ENCODE data around the gene ASB6. TPM values are rescaled to one million over a fixed set of nuclear protein-coding genes. Genes with fewer than 3 reads are reported as not detected.
"Not testable (repeated sequence)": the region's sequence is repeated elsewhere in the genome, so short reads cannot be mapped to it uniquely, and the experiment has no call there.

ASB6 gene
- total RNA-seq, 1 donor from 2014 or later, result 21.0 TPM

- DNase-seq (ENCODE audit: low spot score), result no peak
Observed at GRCh38 chr9:129667850-129668249, 25.9 kb upstream of the ASB6 start.

DNA sequence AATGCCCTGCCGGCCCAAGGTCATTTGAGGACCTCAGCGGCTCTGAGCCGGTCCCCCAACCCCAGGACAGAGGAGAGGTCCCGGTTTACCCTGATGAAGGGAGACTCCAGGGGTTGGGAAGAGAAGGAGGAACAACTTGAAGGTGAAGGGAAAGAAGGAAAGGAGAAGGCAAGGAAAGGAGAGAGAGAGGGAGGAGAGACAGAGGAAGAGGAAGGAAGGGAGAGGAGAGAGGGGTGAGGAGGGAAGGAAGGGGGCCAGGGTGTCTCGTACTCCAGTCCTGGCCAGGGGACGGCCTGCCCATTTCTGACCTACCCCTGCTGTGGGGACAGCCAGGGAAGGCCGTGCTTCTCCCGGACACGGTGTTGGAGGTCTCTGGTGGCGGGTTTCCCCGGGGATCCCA lies 25.4 kb upstream of the ASB6 start:
- no peak for DNase-seq (ENCODE audit: low spot score)

DNA sequence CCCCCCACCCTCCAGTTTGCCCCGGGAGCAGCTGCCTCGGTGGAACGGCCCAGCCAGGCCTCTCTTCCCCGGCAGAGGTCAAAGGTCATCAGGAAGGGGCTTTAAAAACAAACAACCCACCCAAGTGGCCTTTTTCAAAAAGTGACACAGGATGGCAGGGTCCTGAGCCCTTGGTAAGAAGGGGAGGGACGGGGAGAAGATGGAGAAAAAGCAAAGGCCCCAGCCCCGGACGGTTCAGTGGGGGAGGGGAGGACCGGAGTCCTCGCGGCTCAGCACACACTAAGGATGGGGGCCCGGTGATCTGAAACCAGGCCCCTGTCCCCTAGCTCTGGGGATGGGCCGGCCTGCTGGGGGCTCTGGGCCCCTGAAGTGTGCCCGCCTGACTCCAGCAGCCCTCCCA lies 24.6 kb upstream of the ASB6 start:
- no peak for DNase-seq (ENCODE audit: low spot score)

- no peak for DNase-seq (ENCODE audit: low spot score)
Observed at GRCh38 chr9:129665814-129666520, 24.0 kb upstream of the ASB6 start.

DNA sequence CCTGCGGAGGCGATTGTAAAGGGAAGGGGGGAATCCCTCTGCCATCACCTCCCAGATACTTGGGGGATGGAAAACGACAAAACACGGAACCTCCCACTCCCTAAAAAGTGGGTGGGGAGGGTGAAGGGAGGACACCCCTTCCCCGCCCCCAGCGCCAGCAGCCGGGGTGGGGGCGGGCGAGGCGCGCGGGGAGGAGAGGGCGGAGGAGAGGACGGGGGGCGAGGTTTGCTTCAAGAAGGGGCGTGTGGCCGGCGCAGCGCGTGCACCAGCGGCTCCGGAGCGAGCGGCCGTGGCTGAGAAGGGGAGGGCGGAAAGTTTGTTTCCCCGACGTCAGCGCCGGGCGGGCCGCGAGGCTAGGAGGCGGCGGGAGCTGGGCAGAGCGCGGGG lies 23.4 kb upstream of the ASB6 start, which contains the start of gene PRRX2:
TSS of gene PRRX2 (plus strand) at position 259 of the 387 bp plus-strand sequence. CDS start 221 bp downstream, outside the sequence.
- no peak for DNase-seq (ENCODE audit: low spot score)

- DNase-seq (ENCODE audit: low spot score), result no peak
Observed at GRCh38 chr9:129664746-129665388, 22.9 kb upstream of the ASB6 start.

DNA sequence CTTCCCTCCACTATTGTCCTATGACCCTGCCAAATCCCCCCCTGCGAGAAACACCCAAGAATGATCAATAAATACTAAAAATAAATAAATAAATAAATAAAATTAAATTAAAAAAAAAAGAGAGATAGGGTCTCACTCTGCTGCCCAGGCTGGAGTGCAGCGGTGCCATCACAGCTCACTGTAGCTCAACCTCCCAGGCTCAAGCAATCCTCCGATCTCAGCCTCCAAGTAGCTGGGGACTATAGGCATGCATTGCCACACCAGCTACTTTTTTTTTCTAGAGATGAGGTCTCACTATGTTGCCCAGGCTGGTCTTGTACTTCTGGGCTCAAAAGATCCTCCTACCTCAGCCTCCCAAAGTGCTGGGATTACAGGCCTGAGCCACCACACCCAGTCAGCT lies 20.3 kb upstream of the ASB6 start:
- DNase-seq (ENCODE audit: low spot score), result not testable (repeated sequence)

GRCh38 chr9:129661029-129661428 lies 19.1 kb upstream of the ASB6 start:
- DNase-seq (ENCODE audit: low spot score), result no peak

- DNase-seq (ENCODE audit: low spot score), result no peak
Observed at GRCh38 chr9:129656795-129657390, 14.9 kb upstream of the ASB6 start.

GRCh38 chr9:129655696-129656095 lies 13.7 kb upstream of the ASB6 start:
- no peak for DNase-seq (ENCODE audit: low spot score)

DNA sequence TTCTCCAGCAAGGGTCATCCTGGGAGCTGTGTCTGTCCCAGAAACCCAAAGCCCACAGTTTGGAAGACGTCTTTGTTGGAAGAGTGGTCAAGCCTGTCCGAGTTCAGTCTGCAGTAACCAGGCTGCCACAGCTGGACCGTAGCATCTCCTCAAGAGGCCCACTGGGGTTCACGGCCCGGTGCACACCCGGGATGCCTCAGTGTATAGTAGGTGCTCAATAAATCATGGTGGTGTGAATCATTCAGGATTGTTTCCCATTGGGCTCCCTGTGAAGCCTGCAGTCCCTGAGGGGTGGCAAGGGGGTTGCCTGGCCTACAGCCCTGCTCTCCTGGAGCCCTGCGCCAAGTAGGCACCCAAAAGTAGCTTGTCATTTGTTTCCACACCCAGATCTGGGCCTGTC lies 13.2 kb upstream of the ASB6 start:
- no peak for DNase-seq (ENCODE audit: low spot score)

GRCh38 chr9:129654554-129655040 lies 12.6 kb upstream of the ASB6 start:
- no peak for DNase-seq (ENCODE audit: low spot score)

GRCh38 chr9:129653823-129654553 lies 12.0 kb upstream of the ASB6 start:
- no peak for DNase-seq (ENCODE audit: low spot score)

- no peak for DNase-seq (ENCODE audit: low spot score)
Observed at GRCh38 chr9:129650680-129651235, 8.8 kb upstream of the ASB6 start.

DNA sequence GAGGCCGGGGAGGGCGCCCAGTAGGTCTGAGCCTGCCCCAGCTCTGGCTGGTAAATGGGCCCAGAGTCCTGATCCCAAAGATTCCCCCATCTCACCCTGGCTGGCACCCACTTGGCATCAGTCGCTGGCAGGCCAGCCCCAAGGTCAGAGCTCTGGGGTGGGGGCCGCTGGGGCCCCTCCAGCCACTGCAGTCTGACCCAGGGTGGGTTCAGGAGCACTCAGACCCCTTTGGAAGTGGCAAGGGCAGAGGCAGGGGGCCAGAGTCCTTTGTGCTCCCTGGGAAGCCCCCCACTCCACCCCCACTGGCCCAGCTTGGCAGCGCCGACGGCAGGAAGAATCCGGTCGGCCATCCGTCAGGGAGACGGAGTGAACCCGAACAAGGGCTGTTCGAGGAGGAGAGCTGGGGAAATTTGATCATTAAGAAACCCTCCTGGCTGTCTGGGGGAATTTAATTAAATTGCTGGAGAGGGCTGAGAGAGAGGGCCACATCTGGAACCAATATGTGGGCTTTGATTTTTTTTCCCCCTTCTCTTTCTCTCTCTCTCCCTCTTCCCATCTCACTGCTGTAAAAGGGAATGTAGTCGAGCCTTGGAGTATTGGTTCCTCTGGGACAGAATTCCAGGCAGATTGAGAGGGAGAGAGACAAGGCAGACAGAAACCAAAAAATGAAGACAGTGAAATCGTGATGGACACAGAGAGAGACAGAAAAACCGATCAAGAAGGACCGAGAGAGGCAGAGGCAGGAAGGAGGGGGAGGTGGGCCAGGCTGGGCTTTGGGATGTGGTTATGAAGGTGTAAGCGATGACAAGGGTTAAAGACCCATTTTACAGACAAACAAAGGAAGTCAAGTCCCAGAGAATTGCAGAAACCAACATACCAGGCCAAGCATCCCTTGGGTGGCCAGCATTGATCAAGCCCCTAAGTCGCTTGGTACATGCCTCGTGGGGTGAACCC lies 8.1 kb upstream of the ASB6 start:
- no peak for DNase-seq (ENCODE audit: low spot score)

GRCh38 chr9:129648764-129649115 lies 6.8 kb upstream of the ASB6 start:
- no peak for DNase-seq (ENCODE audit: low spot score)

DNA sequence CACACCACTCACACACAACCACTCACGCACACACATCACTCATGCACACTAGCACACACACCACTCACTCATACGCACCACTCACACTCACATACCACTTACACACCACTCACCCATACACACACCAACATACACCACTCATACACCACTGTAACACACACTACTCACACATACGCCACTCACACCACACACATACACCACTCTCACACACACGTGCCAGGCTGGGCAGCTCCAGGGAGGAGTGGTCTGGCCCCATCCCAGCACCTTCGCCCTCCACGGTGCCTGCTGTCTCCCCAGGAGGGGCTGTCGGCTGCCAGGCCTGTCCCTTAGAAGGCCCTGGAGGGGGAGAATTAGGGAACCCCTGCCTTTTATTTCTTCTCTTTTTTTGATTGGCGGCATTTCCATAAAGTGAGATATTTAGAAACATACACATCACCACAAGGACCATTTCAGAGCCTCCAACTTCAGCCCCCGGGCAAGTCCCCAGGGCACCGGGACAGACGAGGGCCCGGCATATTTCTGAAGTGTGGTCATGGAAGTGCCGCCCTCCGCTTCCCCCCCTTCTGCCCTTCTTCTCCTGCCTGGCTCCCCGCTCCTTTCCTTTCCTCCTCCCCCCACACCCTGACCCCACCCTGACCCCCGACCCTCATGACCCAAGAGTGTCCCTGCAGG lies 6.3 kb upstream of the ASB6 start:
- DNase-seq (ENCODE audit: low spot score), result no peak

DNA sequence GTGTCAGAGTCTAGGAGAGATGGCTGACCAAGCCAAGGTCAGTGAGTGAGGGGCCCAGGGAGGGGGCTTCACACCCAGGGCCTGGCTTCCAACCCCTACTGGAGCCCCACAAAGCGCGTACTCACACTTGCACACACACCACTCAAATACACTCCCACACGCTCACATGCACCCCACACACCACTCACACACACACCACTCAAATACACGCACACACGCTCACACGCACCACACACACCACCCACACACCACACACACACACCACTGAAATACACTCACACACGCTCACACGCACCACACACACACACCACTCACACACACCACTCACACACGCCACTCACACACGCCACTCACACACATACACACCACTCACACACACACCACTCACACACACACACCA lies 5.7 kb upstream of the ASB6 start:
- no peak for DNase-seq (ENCODE audit: low spot score)

GRCh38 chr9:129646654-129647053 lies 4.7 kb upstream of the ASB6 start:
- DNase-seq (ENCODE audit: low spot score), result no peak

DNA sequence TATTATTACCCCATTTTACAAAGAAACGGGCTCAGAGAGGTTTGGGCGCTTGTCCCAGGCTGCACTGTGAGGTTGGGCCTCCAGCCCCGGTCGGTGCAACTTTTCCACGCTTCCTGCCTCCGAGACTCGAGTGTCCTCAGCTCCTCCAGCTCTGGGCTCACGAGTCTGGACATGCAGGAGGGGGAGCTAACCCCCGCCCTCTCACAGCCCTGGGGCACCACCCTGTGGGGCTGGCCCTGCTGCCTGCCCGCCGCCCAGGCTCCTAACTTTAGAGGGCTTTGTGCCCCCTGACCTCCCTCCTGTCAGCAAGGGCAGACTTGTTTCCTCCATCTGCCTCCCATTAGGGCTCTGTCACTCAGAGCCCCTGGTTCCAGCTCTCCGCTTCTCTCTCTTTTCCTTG lies 4.3 kb upstream of the ASB6 start:
- DNase-seq (ENCODE audit: low spot score), result no peak

Measured in mucosa of gallbladder (tissue), 1 donor.